Type B pancreatic cell (in vitro differentiated cells): Measurements from ENCODE around the gene LASP1NB.

Experiments
- DNase-seq: peaks from one replicate; pipeline ENCODE4 v3.0.0; 2021; ENCODE audit warnings: mixed read lengths; ENCODE audit not compliant: unreplicated experiment; ENCODE audit errors: extremely low spot score
- H3K27ac Mint-ChIP-seq: 2 replicates; pipeline ENCODE4 v1.8.0; 2021; ENCODE audit warnings: mild to moderate bottlenecking, mixed read lengths
- H3K27me3 Mint-ChIP-seq: 2 replicates; pipeline ENCODE4 v1.8.0; 2021; ENCODE audit warnings: mixed read lengths
- H3K36me3 Mint-ChIP-seq: 2 replicates; pipeline ENCODE4 v1.8.0; 2021; ENCODE audit warnings: mixed read lengths
- H3K4me1 Mint-ChIP-seq: one replicate; pipeline ENCODE4 v1.8.0; 2021; ENCODE audit warnings: mixed read lengths; ENCODE audit not compliant: unreplicated experiment
- H3K4me3 Mint-ChIP-seq: 2 replicates; pipeline ENCODE4 v1.8.0; 2021; ENCODE audit warnings: mild to moderate bottlenecking, mixed read lengths
- H3K9me3 Mint-ChIP-seq: 2 replicates; pipeline ENCODE4 v1.8.0; 2021; ENCODE audit warnings: mixed read lengths
- TF ChIP-seq, protein P1 (sequence below): fragments of 200-600 bp; sonication (generic); conservative IDR thresholded peaks from 2 replicates; pipeline ENCODE4 v1.5.0; 2021; ENCODE audit warnings: antibody characterized with exemption, mild to moderate bottlenecking

LASP1NB gene

DNA sequence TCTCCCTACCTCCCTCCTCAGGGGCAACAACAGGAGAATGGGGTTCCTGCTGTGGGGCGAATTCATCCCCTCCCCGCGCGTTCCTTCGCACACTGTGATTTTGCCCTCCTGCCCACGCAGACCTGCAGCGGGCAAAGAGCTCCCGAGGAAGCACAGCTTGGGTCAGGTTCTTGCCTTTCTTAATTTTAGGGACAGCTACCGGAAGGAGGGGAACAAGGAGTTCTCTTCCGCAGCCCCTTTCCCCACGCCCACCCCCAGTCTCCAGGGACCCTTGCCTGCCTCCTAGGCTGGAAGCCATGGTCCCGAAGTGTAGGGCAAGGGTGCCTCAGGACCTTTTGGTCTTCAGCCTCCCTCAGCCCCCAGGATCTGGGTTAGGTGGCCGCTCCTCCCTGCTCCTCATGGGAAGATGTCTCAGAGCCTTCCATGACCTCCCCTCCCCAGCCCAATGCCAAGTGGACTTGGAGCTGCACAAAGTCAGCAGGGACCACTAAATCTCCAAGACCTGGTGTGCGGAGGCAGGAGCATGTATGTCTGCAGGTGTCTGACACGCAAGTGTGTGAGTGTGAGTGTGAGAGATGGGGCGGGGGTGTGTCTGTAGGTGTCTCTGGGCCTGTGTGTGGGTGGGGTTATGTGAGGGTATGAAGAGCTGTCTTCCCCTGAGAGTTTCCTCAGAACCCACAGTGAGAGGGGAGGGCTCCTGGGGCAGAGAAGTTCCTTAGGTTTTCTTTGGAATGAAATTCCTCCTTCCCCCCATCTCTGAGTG, 5.9 kb upstream of the LASP1NB start:
- H3K4me1 Mint-ChIP-seq = peaks cover 10% of the 10 kb centered on the region
- H3K36me3 Mint-ChIP-seq = peaks cover 14% of the 10 kb centered on the region
- no peak overlapping the region for H3K27ac Mint-ChIP-seq

DNA sequence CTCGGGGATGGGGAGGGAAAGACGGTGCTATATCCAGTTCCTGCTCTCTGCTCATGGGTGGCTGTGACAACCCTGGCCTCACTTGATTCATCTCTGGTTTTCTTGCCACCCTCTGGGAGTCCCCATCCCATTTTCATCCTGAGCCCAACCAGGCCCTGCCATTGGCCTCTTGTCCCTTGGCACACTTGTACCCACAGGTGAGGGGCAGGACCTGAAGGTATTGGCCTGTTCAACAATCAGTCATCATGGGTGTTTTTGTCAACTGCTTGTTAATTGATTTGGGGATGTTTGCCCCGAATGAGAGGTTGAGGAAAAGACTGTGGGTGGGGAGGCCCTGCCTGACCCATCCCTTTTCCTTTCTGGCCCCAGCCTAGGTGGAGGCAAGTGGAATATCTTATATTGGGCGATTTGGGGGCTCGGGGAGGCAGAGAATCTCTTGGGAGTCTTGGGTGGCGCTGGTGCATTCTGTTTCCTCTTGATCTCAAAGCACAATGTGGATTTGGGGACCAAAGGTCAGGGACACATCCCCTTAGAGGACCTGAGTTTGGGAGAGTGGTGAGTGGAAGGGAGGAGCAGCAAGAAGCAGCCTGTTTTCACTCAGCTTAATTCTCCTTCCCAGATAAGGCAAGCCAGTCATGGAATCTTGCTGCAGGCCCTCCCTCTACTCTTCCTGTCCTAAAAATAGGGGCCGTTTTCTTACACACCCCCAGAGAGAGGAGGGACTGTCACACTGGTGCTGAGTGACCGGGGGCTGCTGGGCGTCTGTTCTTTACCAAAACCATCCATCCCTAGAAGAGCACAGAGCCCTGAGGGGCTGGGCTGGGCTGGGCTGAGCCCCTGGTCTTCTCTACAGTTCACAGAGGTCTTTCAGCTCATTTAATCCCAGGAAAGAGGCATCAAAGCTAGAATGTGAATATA, 4.8 kb upstream of the LASP1NB start:
- Mint-ChIP-seq H3K4me3 (no peak overlapping the region), H3K36me3 (peaks cover 13% of the 10 kb centered on the region), H3K9me3 (no peaks in the 10 kb centered on the region), H3K27me3 (no peaks in the 10 kb centered on the region), H3K4me1 (peaks cover 16% of the 10 kb centered on the region), H3K27ac (peak overlapping the region; percentile 50)
- TF ChIP-seq, protein P1, sequence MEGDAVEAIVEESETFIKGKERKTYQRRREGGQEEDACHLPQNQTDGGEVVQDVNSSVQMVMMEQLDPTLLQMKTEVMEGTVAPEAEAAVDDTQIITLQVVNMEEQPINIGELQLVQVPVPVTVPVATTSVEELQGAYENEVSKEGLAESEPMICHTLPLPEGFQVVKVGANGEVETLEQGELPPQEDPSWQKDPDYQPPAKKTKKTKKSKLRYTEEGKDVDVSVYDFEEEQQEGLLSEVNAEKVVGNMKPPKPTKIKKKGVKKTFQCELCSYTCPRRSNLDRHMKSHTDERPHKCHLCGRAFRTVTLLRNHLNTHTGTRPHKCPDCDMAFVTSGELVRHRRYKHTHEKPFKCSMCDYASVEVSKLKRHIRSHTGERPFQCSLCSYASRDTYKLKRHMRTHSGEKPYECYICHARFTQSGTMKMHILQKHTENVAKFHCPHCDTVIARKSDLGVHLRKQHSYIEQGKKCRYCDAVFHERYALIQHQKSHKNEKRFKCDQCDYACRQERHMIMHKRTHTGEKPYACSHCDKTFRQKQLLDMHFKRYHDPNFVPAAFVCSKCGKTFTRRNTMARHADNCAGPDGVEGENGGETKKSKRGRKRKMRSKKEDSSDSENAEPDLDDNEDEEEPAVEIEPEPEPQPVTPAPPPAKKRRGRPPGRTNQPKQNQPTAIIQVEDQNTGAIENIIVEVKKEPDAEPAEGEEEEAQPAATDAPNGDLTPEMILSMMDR = no peak
- no peak for DNase-seq

More for the DNA sequence above, 5.9 kb upstream of the LASP1NB start:
- no peak for DNase-seq
- no peaks in the 10 kb centered on the region for H3K27me3 Mint-ChIP-seq
- H3K9me3 Mint-ChIP-seq = no peaks in the 10 kb centered on the region
- TF ChIP-seq, protein P1 = no peak
- no peak overlapping the region for H3K4me3 Mint-ChIP-seq

DNA sequence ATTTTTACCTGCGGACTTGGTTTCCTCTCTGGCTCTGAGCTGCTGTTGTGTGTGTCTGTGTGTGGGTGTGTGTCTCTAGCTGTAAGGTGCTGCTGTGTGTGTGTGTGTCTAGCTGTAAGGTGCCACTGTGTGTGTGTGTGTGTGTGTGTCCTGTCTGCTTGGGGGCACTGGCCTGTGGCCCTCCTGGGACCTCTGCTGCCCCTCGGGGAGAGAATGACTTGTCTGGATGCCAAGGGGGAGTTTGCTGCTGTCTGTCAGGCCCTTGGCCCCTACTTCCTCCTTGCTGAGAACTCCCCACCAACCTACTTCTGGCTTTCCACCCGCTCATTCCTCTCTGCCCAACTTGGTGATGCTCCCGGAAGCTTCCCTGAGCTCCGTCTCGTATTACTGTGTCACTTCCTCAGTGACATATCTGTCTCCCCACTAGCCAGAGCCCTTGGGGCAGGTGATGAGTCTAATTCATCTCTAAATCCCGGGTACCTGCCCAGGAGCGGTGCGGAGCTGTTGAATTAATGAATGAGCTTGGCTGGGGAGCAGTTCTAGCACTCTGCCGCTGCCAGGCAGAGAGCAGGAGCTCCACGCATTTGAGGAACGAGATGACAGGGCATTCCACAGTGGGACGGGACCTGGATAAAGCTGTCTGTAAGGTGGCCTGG, 3.5 kb upstream of the LASP1NB start:
- peak overlapping the region; percentile 49 for H3K27ac Mint-ChIP-seq
- DNase-seq = no peak
- no peaks in the 10 kb centered on the region for H3K27me3 Mint-ChIP-seq
- TF ChIP-seq, protein P1 = no peak
- H3K4me3 Mint-ChIP-seq = peak overlapping the region; percentile 10
- no peaks in the 10 kb centered on the region for H3K9me3 Mint-ChIP-seq
- H3K4me1 Mint-ChIP-seq = peaks cover 21% of the 10 kb centered on the region
- peaks cover 6% of the 10 kb centered on the region for H3K36me3 Mint-ChIP-seq

DNA sequence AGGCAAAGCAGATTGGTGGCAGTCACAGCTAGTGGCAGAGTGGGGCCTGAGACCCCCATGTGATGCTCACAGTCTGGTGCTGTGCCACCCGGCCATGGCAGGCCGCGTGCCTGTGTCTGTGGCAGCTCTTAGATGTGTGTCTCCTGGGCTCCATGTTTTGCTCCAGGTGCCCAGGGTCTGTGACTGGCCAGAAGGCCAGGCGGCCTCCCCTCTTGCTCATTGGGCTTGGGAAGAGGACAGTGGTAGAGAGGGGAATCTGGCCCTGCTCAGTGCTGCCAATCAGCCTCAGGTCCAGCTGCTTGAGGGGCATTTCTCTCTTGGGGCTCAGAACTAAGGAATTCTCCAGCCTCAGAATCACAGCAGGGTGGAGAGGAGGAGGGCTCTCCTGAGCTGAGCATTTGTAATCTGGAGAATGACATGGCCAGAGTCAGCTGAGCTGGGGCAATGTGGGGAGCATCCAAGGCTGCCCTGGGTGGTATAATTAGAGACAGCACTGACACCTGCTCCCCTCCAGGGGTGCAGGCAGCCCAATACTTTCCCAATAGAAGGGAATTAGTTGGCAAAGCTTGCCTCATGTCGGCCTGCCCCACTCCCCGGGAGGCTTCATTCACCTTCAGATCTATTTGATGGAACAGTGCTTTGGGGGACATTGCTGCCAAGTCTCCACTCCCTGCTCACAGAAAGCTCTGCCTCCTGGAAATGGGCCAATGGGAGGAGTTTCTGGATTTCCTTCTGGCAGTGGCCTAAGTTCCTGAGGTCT, 2.7 kb upstream of the LASP1NB start:
- Mint-ChIP-seq H3K27ac (no peak overlapping the region), H3K36me3 (peaks cover 3% of the 10 kb centered on the region), H3K4me3 (no peak overlapping the region), H3K9me3 (no peaks in the 10 kb centered on the region), H3K27me3 (no peaks in the 10 kb centered on the region), H3K4me1 (peaks cover 21% of the 10 kb centered on the region)
- TF ChIP-seq, protein P1 = peak; percentile 16
- DNase-seq = no peak
